ENCODE results near the gene TRIM41.
A peak's percentile ranks its signal among the peaks of the same experiment; 100 is the strongest.
"Not testable (repeated sequence)": the region's sequence is repeated elsewhere in the genome, so short reads cannot be mapped to it uniquely, and the experiment has no call there.

Gene TRIM41

DNA sequence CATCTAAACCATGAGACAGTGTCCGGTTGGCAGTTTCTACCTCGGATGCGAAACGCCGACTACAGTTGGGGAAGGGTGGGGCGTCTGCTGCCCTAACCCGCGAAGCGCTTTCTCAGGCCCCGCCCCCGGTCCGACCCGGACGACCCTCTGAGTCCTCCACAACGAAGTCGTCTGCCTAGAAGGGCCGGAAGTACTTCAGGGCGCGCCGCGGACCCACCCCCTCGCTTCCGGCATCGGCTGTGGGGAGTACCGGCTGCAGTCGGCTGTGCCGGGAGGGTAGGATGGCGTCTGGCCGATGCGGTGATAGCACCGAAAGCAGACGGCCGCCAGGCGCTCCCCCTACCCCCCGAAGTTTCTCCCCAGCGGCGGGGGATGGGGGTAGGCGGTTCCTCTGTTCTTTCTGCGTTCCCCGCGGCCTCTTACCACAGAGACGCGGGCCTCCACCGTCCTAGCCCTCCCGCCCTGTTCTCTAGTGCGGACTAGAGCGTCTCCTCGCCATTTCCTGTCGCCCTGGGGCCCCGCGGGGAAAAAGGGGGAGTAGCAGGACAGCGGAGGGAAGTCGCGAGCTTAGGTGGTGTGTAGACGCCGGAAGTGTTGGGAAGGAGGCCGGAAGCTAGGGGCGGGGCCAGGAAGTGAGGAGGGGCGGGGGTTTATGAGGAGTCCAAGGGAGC, at the start of gene TRIM41:
Gene TRIM41, plus strand, starts transcription at position 224 of the 671 bp plus-strand sequence. CDS start 719 bp downstream, outside the sequence.
- peak within 1 kb of the TSS; percentile 97 for H3K27ac ChIP-seq (ENCODE audit: low read depth, low read length)
- peak within 1 kb of the TSS; percentile 89 to 94 for H3K4me3 ChIP-seq (ENCODE audit: low read depth in 1 of 2, low read length in 2 of 2)
- no peaks in the 10 kb centered on the region for H3K9me3 ChIP-seq (ENCODE audit: control insufficient read depth in 1 of 2, low read length in 2 of 2)
- H3K27me3 ChIP-seq (ENCODE audit: control insufficient read depth in 1 of 2, insufficient read depth in 2 of 2, low read length in 2 of 2), result no peaks in the 10 kb centered on the region
- peaks cover 16 to 22% of the 10 kb centered on the region in 2 donors for H3K4me1 ChIP-seq (ENCODE audit: control insufficient read depth in 1 of 2, insufficient read depth in 2 of 2, low read length in 2 of 2)
- H3K9ac ChIP-seq (ENCODE audit: low read depth in 1 of 2, low read length in 2 of 2), result peak within 1 kb of the TSS; percentile 80 to 94
- no peaks in the 10 kb centered on the region for H3K36me3 ChIP-seq (ENCODE audit: control insufficient read depth in 1 of 2, insufficient read depth in 2 of 2, low read length in 2 of 2)

DNA sequence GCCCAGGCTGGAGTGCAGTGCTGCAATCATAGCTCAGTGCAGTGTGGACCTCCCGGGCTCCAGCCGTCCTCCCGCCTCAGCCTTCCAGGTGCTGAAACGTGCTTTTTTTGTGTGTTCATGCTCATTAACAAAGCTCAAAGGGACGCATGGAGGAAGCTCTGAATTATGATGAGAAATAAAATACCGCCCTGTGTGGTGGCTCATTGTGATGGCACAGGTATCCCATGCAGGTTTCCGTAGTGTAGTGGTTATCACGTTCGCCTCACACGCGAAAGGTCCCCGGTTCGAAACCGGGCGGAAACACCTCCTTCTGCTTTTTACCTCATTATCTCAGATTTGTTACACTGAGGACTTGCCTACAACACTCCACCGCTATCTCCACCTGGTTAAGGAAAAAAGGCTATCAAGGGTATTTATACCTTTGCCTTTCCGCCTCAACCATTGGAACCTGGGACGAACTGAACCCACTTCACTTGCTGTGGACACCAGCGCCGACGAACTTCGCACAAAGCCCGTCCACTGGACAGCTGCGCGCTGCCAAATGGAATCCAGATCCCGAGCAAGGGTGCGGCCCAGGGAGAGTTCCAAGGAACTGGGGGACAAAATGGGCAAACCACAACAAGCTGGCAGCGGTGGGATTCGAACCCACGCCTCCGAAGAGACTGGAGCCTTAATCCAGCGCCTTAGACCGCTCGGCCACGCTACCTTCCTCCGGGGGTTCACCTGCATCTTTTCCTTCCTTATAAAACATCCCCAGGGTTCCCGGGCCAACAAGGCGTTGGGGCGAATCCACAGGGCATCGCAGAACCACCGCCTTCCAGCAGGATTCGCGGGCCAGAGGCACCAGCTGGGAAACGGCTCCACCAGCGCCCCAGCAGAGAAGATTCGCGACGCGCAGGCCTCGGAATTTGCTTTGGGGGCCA, 49.4 kb upstream of the TRIM41 start:
- Histone ChIP-seq H3K4me3 (ENCODE audit: low read depth in 1 of 2, low read length in 2 of 2) (no peak overlapping the region), H3K27ac (ENCODE audit: low read depth, low read length) (no peak overlapping the region), H3K9ac (ENCODE audit: low read depth in 1 of 2, low read length in 2 of 2) (no peak overlapping the region), H3K9me3 (ENCODE audit: control insufficient read depth in 1 of 2, low read length in 2 of 2) (no peaks in the 10 kb centered on the region), H3K27me3 (ENCODE audit: control insufficient read depth in 1 of 2, insufficient read depth in 2 of 2, low read length in 2 of 2) (peaks cover 46 to 49% of the 10 kb centered on the region in 2 donors), H3K4me1 (ENCODE audit: control insufficient read depth in 1 of 2, insufficient read depth in 2 of 2, low read length in 2 of 2) (peaks cover 0 to 5% of the 10 kb centered on the region in 2 donors), H3K36me3 (ENCODE audit: control insufficient read depth in 1 of 2, insufficient read depth in 2 of 2, low read length in 2 of 2) (no peaks in the 10 kb centered on the region)

DNA sequence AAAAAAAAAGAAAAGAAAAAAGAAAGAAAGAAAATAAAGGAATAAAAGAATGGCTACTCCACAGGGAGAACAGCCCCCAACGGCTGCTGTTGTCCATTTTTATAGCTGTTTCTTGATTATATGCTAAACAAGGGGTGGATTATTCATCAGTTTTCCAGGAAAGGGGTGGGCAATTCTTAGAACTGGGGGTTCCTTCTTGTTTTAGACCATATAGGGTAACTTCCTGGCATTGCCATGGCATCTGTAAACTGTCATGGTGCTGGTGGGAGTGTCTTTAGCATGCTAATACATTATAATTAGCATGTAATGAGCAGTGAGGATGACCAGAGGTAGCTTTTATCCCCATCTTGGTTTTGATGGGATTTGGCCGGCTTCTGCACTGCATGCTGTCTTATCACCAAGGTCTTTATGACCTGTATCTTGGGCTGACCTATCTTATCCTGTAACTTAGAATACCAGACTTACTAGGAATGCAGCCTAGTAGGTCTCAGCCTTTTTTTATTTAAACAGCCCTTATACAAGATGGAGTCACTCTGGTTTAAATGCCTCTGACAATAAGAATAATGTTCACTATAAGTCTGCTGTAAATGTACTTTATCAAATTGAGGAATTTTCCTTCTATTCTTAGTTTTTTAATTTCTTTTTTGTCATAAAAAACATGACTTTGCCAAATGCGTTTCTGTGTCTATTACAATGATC, 46.7 kb upstream of the TRIM41 start:
- H3K27ac ChIP-seq (ENCODE audit: low read depth, low read length), result no peak overlapping the region
- no peaks in the 10 kb centered on the region for H3K4me1 ChIP-seq (ENCODE audit: control insufficient read depth in 1 of 2, insufficient read depth in 2 of 2, low read length in 2 of 2)
- H3K9ac ChIP-seq (ENCODE audit: low read depth in 1 of 2, low read length in 2 of 2), result no peak overlapping the region
- peaks cover 22 to 26% of the 10 kb centered on the region in 2 donors for H3K27me3 ChIP-seq (ENCODE audit: control insufficient read depth in 1 of 2, insufficient read depth in 2 of 2, low read length in 2 of 2)
- H3K9me3 ChIP-seq (ENCODE audit: control insufficient read depth in 1 of 2, low read length in 2 of 2), result no peaks in the 10 kb centered on the region
- no peak overlapping the region for H3K4me3 ChIP-seq (ENCODE audit: low read depth in 1 of 2, low read length in 2 of 2)
- H3K36me3 ChIP-seq (ENCODE audit: control insufficient read depth in 1 of 2, insufficient read depth in 2 of 2, low read length in 2 of 2), result no peaks in the 10 kb centered on the region

- not testable (repeated sequence) for H3K9me3 ChIP-seq (ENCODE audit: control insufficient read depth in 1 of 2, low read length in 2 of 2); H3K36me3 ChIP-seq (ENCODE audit: control insufficient read depth in 1 of 2, insufficient read depth in 2 of 2, low read length in 2 of 2); H3K4me1 ChIP-seq (ENCODE audit: control insufficient read depth in 1 of 2, insufficient read depth in 2 of 2, low read length in 2 of 2); H3K4me3 ChIP-seq (ENCODE audit: low read depth in 1 of 2, low read length in 2 of 2); H3K27ac ChIP-seq (ENCODE audit: low read depth, low read length); H3K9ac ChIP-seq (ENCODE audit: low read depth in 1 of 2, low read length in 2 of 2)
- peaks cover 17 to 18% of the 10 kb centered on the region in 2 donors for H3K27me3 ChIP-seq (ENCODE audit: control insufficient read depth in 1 of 2, insufficient read depth in 2 of 2, low read length in 2 of 2)
These were observed 45.5 kb upstream of the TRIM41 start for GRCh38 chr5:181177559-181177958.

DNA sequence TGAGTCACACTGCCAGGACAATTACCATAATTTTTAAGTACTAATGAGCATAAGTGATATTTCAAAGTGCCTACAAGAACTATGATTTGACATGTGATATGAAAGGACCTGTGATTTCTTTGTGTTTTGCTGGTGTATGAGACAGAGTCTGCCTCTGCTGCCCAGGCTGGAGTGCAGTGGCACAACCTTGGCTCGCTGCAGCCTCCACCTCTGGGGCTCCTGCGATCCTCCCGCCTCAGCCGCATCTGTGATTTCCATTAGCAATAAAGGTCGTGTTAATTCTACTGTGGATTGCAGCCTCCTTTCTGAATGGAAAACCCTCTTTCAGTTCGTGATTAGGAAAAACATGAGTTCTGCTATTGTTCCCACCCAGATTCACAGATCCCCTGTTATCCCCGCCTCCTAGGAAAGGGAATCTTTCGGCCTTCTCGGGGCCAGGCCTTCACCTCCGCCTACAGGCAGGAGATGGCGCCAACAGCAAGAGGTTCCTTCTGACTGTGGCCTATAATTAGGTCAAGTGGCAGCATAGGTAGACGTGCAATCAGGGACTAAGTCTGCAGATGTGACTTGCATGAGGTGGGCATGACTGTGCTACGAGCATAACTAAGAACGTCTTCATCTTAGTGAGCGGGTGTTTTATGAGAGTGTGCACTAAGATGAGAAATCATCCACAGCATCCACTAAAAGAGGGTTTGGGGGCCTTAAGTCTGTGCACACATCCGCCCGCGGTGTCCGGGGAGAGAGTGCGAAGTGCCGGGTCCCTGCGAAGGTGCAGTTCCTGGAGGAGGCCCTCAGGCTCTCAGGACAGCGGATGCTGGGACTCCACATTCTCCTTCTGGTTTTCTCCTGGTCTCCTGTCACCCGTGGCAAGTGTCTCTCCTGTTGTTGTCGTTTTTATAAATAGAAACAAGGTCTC, 41.2 kb upstream of the TRIM41 start:
- no peak overlapping the region for H3K4me3 ChIP-seq (ENCODE audit: low read depth in 1 of 2, low read length in 2 of 2)
- H3K4me1 ChIP-seq (ENCODE audit: control insufficient read depth in 1 of 2, insufficient read depth in 2 of 2, low read length in 2 of 2), result peaks cover 0 to 4% of the 10 kb centered on the region in 2 donors
- H3K9ac ChIP-seq (ENCODE audit: low read depth in 1 of 2, low read length in 2 of 2), result no peak overlapping the region
- H3K9me3 ChIP-seq (ENCODE audit: control insufficient read depth in 1 of 2, low read length in 2 of 2), result no peaks in the 10 kb centered on the region
- no peak overlapping the region for H3K27ac ChIP-seq (ENCODE audit: low read depth, low read length)
- H3K27me3 ChIP-seq (ENCODE audit: control insufficient read depth in 1 of 2, insufficient read depth in 2 of 2, low read length in 2 of 2), result no peaks in the 10 kb centered on the region
- no peaks in the 10 kb centered on the region for H3K36me3 ChIP-seq (ENCODE audit: control insufficient read depth in 1 of 2, insufficient read depth in 2 of 2, low read length in 2 of 2)

DNA sequence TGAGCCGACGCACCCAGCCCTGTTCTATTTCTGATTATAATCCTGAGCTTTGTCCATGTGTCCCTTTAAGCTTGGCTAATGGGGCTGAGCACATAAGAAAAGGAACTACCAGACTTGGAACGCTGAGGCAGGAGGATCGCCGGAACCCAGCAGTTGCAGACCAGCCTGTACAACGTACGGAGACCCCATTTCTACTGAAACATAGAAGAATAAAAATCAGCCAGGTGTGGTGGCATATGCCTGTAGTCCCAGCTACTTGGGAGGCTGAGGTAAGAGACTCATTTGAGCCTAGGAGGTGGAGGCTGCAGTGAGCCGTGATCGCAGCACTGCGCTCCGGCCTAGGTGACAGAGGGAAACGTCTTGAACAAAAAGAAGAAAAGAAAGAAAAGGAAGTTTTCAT, 40.4 kb upstream of the TRIM41 start:
- Histone ChIP-seq H3K27ac (ENCODE audit: low read depth, low read length) (no peak overlapping the region), H3K27me3 (ENCODE audit: control insufficient read depth in 1 of 2, insufficient read depth in 2 of 2, low read length in 2 of 2) (no peaks in the 10 kb centered on the region), H3K4me3 (ENCODE audit: low read depth in 1 of 2, low read length in 2 of 2) (no peak overlapping the region), H3K36me3 (ENCODE audit: control insufficient read depth in 1 of 2, insufficient read depth in 2 of 2, low read length in 2 of 2) (no peaks in the 10 kb centered on the region), H3K9me3 (ENCODE audit: control insufficient read depth in 1 of 2, low read length in 2 of 2) (no peaks in the 10 kb centered on the region), H3K4me1 (ENCODE audit: control insufficient read depth in 1 of 2, insufficient read depth in 2 of 2, low read length in 2 of 2) (peaks cover 0 to 4% of the 10 kb centered on the region in 2 donors), H3K9ac (ENCODE audit: low read depth in 1 of 2, low read length in 2 of 2) (no peak overlapping the region)

DNA sequence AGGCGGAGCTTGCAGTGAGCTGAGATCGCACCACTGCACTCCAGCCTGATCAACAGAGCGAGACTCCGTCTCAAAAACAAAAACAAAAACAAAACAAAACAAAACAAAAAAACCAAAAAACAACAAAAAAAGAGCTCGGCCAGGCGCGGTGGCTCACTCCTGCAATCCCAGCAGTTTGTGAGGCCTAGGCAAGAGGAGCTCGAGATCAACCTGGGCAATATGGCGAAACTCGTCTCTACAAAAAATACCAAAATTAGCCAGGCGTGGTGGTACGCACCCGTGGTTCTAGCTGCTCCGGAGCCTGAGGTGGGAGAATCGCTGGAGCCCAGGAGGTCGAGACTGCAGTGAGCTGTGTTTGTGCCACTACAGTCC, 38.2 kb upstream of the TRIM41 start:
- peak overlapping the region in 1 of 2 donors; percentile 64 for H3K4me3 ChIP-seq (ENCODE audit: low read depth in 1 of 2, low read length in 2 of 2)
- no peaks in the 10 kb centered on the region for H3K27me3 ChIP-seq (ENCODE audit: control insufficient read depth in 1 of 2, insufficient read depth in 2 of 2, low read length in 2 of 2)
- no peak overlapping the region for H3K27ac ChIP-seq (ENCODE audit: low read depth, low read length)
- H3K36me3 ChIP-seq (ENCODE audit: control insufficient read depth in 1 of 2, insufficient read depth in 2 of 2, low read length in 2 of 2), result no peaks in the 10 kb centered on the region
- no peaks in the 10 kb centered on the region for H3K9me3 ChIP-seq (ENCODE audit: control insufficient read depth in 1 of 2, low read length in 2 of 2)
- no peak overlapping the region for H3K9ac ChIP-seq (ENCODE audit: low read depth in 1 of 2, low read length in 2 of 2)
- H3K4me1 ChIP-seq (ENCODE audit: control insufficient read depth in 1 of 2, insufficient read depth in 2 of 2, low read length in 2 of 2), result peaks cover 0 to 13% of the 10 kb centered on the region in 2 donors

- H3K27ac ChIP-seq (ENCODE audit: low read depth, low read length), result no peak overlapping the region
- H3K4me3 ChIP-seq (ENCODE audit: low read depth in 1 of 2, low read length in 2 of 2), result no peak overlapping the region
- H3K9ac ChIP-seq (ENCODE audit: low read depth in 1 of 2, low read length in 2 of 2), result no peak overlapping the region
- no peaks in the 10 kb centered on the region for H3K27me3 ChIP-seq (ENCODE audit: control insufficient read depth in 1 of 2, insufficient read depth in 2 of 2, low read length in 2 of 2)
- H3K36me3 ChIP-seq (ENCODE audit: control insufficient read depth in 1 of 2, insufficient read depth in 2 of 2, low read length in 2 of 2), result no peaks in the 10 kb centered on the region
- H3K9me3 ChIP-seq (ENCODE audit: control insufficient read depth in 1 of 2, low read length in 2 of 2), result no peaks in the 10 kb centered on the region
- H3K4me1 ChIP-seq (ENCODE audit: control insufficient read depth in 1 of 2, insufficient read depth in 2 of 2, low read length in 2 of 2), result peaks cover 0 to 18% of the 10 kb centered on the region in 2 donors
These were observed 37.5 kb upstream of the TRIM41 start for GRCh38 chr5:181185560-181185959.

DNA sequence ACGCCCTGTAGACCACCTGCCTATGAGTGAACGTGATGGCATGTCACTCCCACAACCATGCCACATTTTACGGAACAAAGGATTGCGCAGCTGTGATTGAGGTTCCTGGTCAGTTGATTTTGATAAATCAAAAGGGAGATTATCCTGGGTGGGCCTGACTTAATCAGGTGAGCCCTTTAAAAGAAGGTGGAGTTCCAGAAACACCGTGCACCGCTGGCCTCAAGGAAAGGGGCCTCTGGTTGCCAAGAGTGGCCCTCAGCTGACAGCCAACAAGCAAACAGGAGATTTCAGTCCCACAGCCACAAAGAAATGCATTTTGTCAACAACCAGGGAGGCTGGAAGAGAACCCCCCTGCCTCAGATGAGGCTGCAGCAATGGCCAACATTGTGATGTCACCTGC, 37.1 kb upstream of the TRIM41 start:
- no peaks in the 10 kb centered on the region for H3K27me3 ChIP-seq (ENCODE audit: control insufficient read depth in 1 of 2, insufficient read depth in 2 of 2, low read length in 2 of 2)
- H3K4me3 ChIP-seq (ENCODE audit: low read depth in 1 of 2, low read length in 2 of 2), result no peak overlapping the region
- no peak overlapping the region for H3K27ac ChIP-seq (ENCODE audit: low read depth, low read length)
- no peaks in the 10 kb centered on the region for H3K36me3 ChIP-seq (ENCODE audit: control insufficient read depth in 1 of 2, insufficient read depth in 2 of 2, low read length in 2 of 2)
- H3K9me3 ChIP-seq (ENCODE audit: control insufficient read depth in 1 of 2, low read length in 2 of 2), result no peaks in the 10 kb centered on the region
- H3K4me1 ChIP-seq (ENCODE audit: control insufficient read depth in 1 of 2, insufficient read depth in 2 of 2, low read length in 2 of 2), result peaks cover 0 to 18% of the 10 kb centered on the region in 2 donors
- H3K9ac ChIP-seq (ENCODE audit: low read depth in 1 of 2, low read length in 2 of 2), result no peak overlapping the region
